Erythroblast (primary cell): ENCODE results near the gene PDE4D.

Experiments used
- GATA1 ChIP-seq: IDR thresholded peaks from 2 replicates; pipeline ENCODE4 v1.6.1; 2011; ENCODE audit warnings: low read depth, mild to moderate bottlenecking, control low read depth, low read length, moderate library complexity
- POLR2A ChIP-seq: IDR thresholded peaks from 2 replicates; pipeline ENCODE4 v1.6.1; 2011; ENCODE audit warnings: mild to moderate bottlenecking, low read length

- no peak for TF ChIP-seq POLR2A
- TF ChIP-seq GATA1 = no peak
Observed at GRCh38 chr5:59260200-59260599, 633.3 kb downstream of the PDE4D start.
